HG02884 (cell line): Measurements from ENCODE around the gene CCDC14.
A peak's percentile ranks its signal among the peaks of the same experiment; 100 is the strongest.
"Not testable (repeated sequence)": the region's sequence is repeated elsewhere in the genome, so short reads cannot be mapped to it uniquely, and the experiment has no call there.

Experiments
- ATAC-seq: cut with Tn5 transposase; IDR thresholded peaks from one replicate; pipeline ENCODE4 v1.9.1; 2021; ENCODE audit warnings: mild to moderate bottlenecking, moderate library complexity; ENCODE audit not compliant: unreplicated experiment

The CCDC14 gene

GRCh38 chr3:123909785-123910184, 51.2 kb downstream of the CCDC14 start:
- no peak for ATAC-seq

GRCh38 chr3:123907720-123908119, 53.3 kb downstream of the CCDC14 start:
- no peak for ATAC-seq

GRCh38 chr3:123899300-123899865, 61.6 kb downstream of the CCDC14 start:
- ATAC-seq = no peak

GRCh38 chr3:123893012-123893411, 68.0 kb downstream of the CCDC14 start:
- ATAC-seq = no peak

- ATAC-seq = no peak
Observed at GRCh38 chr3:123892195-123892594, 68.8 kb downstream of the CCDC14 start.

DNA sequence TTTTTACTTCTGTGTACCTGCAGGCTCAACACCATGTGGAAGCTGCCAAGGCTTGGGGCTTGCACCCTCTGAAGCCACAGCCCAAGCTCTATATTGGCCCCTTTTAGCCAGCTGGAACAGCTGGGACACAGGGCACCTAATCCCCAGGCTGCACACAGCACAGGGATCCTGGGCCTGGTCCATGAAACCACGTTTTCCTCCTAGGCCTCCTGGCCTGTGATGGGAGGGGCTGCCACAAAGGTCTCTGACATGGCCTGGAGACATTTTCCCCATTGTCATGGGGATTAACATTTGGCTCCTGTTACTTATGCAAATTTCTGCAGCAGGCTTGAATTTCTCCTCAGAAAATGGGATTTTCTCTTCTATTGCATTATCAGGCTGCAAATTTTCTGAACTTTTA, 70.0 kb downstream of the CCDC14 start:
- ATAC-seq = not testable (repeated sequence)

- ATAC-seq = not testable (repeated sequence)
Observed at GRCh38 chr3:123890162-123890561, 70.9 kb downstream of the CCDC14 start.

DNA sequence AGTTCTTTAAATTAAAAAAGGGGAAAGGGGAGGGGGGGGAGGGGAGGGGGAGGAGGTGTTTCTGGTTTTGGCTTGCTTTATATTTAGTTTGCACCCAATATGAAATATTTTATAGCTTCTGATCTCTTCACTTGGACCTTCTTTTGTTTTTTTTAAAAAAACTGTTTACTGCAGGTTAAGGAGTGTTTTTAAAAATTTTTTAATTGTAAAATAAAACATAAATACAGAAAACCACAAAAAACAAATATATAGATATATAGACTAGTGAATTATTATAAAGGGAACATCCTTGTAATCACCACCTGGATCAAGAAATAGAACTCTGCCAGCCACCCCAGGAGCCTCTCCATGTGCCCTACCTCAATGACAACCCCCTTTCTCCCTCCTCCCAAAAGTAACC, 76.0 kb downstream of the CCDC14 start:
- no peak for ATAC-seq

GRCh38 chr3:123884203-123884831, 76.7 kb downstream of the CCDC14 start, which contains the start of gene MYLK:
TSS of gene MYLK (minus strand) at chr3:123884332. CDS start at chr3:123793841, 90,491 bp downstream.
- peak; percentile 57 for ATAC-seq

DNA sequence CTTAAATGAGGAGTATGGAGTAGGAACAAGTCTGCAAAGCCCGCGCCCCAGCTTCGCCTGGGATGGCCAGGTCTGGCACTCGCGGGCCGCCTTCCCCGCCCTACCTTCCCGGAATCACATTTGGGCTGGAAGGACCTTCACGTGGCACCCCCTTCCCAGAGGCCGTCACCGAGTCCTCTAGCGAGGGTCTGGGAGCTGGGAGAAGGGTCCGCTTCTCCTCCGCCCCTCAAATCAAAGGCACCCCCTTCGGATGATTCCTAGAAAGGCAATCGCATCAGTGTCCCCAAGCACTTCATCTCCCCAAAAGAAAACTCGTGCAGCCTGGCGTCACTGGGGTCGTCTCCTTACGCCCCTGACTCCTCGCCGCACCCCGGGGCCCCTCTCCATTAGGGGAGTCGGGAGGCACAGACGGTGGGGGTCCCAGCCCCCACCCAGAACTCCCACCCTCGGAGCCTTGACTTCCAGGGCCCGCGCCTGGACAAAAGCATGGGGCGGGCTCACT, 77.3 kb downstream of the CCDC14 start:
- no peak for ATAC-seq

DNA sequence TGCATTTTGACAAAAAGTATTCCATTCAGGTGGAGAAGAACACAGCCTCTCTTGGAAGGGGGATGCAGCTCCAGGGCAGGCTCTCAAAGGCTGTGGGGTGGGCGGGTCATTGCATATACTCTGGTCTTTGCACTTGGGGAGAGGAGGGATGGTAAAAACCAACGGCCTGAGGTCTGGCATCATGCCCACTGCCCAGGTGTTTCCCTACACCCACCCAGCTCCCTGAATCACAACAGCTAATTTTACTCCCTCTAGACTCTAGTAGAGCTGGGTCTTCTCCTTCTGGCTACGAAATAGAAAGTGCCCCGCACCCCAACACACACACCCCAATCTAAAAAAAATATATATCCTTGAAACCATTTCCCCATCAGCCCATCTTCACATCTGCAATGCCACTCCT, 77.9 kb downstream of the CCDC14 start:
- ATAC-seq = no peak

DNA sequence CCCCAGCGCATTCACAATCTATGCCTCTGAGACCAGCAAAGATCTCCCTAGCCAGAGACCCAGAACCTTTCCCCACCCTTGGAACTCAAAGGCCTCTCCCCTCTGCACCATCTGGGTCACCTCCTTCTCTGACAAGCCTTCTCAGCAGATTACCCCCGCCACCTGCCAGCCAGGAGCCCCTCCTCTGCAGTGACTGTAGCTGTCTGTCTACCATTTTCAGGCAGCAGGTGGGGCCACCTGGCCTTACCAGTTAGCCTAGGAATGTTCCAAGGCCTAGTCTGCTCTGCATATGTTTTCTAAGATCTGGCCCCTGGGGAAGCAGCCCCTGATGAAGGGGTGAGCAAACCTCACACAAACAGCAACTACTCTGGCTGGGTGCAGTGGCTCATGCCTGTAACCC, 79.3 kb downstream of the CCDC14 start:
- ATAC-seq = no peak

DNA sequence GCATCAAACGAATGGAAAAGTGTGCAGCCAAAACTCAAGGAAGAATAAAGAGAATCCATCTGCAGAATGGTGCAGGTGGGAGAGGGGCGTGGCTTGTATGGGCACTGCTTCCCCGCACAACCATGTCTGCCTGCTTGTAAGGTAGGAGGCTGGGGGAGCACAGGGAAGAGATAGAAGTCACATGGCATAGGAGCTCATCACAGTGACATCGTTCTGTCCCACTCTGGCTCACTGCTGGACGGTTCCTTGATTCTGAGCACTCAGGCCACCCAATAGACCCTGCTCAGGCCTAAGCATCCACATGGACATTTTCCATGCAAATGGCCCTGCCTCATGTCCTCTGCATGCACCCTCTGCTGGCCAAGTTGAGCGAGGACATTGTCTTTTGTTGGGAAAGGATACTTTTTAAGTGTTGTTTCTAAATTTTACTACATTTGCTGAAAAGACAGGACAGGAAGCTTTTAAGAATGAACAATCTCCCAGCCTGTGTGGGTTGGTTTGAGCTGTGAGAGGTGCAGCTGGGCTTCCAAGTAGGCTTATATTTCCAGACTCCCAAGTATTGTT, 79.9 kb downstream of the CCDC14 start:
- no peak for ATAC-seq

GRCh38 chr3:123878807-123879206, 82.2 kb downstream of the CCDC14 start:
- no peak for ATAC-seq

- no peak for ATAC-seq
Observed at GRCh38 chr3:123877965-123878364, 83.1 kb downstream of the CCDC14 start.

GRCh38 chr3:123877466-123877865, 83.6 kb downstream of the CCDC14 start:
- no peak for ATAC-seq

GRCh38 chr3:123876858-123877257, 84.2 kb downstream of the CCDC14 start:
- ATAC-seq = no peak

GRCh38 chr3:123872621-123873020, 88.4 kb downstream of the CCDC14 start:
- ATAC-seq = no peak

- ATAC-seq = no peak
Observed at GRCh38 chr3:123871946-123872345, 89.1 kb downstream of the CCDC14 start.

GRCh38 chr3:123870033-123870432, 91.0 kb downstream of the CCDC14 start:
- no peak for ATAC-seq

DNA sequence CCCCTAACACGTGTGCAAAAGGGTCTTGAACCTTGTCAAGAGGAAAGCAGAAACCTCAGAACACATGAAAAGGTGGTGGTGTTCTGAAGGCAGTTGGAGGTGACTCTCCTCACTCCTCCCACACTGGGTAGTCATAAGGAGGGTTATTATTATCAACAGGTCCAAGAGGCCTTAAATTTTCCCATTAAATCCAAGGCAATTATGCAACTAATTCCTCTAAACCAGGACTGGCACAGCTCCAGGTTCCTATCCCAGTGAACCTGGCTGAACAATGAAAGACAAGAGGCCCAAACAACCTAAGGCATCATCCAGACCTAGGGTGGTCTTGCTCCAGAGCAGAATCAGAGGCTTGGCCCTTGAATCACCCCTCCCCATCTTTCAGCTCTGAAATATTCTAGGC, 91.9 kb downstream of the CCDC14 start:
- no peak for ATAC-seq

- ATAC-seq = no peak
Observed at GRCh38 chr3:123864706-123865105, 96.3 kb downstream of the CCDC14 start.
